Glutamatergic neuron (in vitro differentiated cells): Measurements from ENCODE around the gene ANKRD60. TPM values are rescaled to one million over a fixed set of nuclear protein-coding genes. Genes with fewer than 3 reads are reported as not detected.

Source experiments
- DNase-seq: peaks from one replicate; pipeline ENCODE4 v3.0.0; 2022
- H3K27ac Mint-ChIP-seq: one replicate; pipeline ENCODE4 v1.8.0; 2020; ENCODE audit warnings: mild to moderate bottlenecking, mixed read lengths, inconsistent platforms; ENCODE audit not compliant: unreplicated experiment
- H3K27me3 Mint-ChIP-seq: one replicate; pipeline ENCODE4 v1.8.0; 2020; ENCODE audit warnings: mild to moderate bottlenecking, moderate library complexity, mixed read lengths, inconsistent platforms; ENCODE audit not compliant: unreplicated experiment
- H3K36me3 Mint-ChIP-seq: one replicate; pipeline ENCODE4 v1.8.0; 2020; ENCODE audit warnings: mild to moderate bottlenecking, mixed read lengths, inconsistent platforms; ENCODE audit not compliant: unreplicated experiment
- H3K4me1 Mint-ChIP-seq: one replicate; pipeline ENCODE4 v1.8.0; 2020; ENCODE audit warnings: mild to moderate bottlenecking, low read depth, mixed read lengths, inconsistent platforms; ENCODE audit not compliant: unreplicated experiment
- H3K4me3 Mint-ChIP-seq: one replicate; pipeline ENCODE4 v1.8.0; 2020; ENCODE audit warnings: mild to moderate bottlenecking, mixed read lengths, inconsistent platforms; ENCODE audit not compliant: unreplicated experiment
- H3K9me3 Mint-ChIP-seq: one replicate; pipeline ENCODE4 v1.8.0; 2020; ENCODE audit warnings: mild to moderate bottlenecking, moderate library complexity, mixed read lengths, inconsistent platforms; ENCODE audit not compliant: unreplicated experiment
- total RNA-seq: library from RNA; stranded (reverse); fragmentation: NEBNext Ultra II Directional; extraction: Animal tissue kit (Norgen Biotek cat#: 25700); gene quantifications from one replicate; pipeline ENCODE4 v1.2.1, GENCODE V29; 2021; ENCODE audit not compliant: unreplicated experiment
- TF ChIP-seq, protein P1 (sequence below): fragments of 200-600 bp; sonication (generic); IDR thresholded peaks from one replicate; pipeline ENCODE4 v1.5.0; 2021; ENCODE audit not compliant: partially characterized antibody, unreplicated experiment

ANKRD60 gene
- total RNA-seq, 1 donor from 2014 or later = not detected

DNA sequence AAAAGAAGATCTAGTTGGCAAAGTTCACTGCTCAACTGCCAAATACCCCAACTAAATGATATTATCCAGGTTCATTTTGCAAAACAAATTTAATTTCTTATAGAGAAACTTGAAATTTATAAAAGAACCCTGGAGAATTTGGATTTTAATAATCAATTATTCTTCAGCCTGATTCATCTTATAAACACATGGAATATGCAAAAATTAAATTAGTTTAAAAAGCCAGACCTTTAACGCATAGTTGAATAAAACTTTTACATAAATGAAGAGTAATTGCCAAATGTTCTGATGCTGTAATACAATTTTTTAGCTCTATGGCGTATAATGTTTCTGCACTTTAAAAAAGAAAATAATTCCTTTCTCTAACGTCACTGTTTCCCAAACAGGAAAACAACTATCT, 33.2 kb upstream of the ANKRD60 start:
- Mint-ChIP-seq H3K36me3 (no peaks in the 10 kb centered on the region), H3K4me1 (no peaks in the 10 kb centered on the region), H3K27me3 (no peaks in the 10 kb centered on the region), H3K27ac (no peak overlapping the region), H3K4me3 (no peak overlapping the region), H3K9me3 (no peaks in the 10 kb centered on the region)
- TF ChIP-seq, protein P1, sequence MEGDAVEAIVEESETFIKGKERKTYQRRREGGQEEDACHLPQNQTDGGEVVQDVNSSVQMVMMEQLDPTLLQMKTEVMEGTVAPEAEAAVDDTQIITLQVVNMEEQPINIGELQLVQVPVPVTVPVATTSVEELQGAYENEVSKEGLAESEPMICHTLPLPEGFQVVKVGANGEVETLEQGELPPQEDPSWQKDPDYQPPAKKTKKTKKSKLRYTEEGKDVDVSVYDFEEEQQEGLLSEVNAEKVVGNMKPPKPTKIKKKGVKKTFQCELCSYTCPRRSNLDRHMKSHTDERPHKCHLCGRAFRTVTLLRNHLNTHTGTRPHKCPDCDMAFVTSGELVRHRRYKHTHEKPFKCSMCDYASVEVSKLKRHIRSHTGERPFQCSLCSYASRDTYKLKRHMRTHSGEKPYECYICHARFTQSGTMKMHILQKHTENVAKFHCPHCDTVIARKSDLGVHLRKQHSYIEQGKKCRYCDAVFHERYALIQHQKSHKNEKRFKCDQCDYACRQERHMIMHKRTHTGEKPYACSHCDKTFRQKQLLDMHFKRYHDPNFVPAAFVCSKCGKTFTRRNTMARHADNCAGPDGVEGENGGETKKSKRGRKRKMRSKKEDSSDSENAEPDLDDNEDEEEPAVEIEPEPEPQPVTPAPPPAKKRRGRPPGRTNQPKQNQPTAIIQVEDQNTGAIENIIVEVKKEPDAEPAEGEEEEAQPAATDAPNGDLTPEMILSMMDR = no peak
- no peak for DNase-seq

DNA sequence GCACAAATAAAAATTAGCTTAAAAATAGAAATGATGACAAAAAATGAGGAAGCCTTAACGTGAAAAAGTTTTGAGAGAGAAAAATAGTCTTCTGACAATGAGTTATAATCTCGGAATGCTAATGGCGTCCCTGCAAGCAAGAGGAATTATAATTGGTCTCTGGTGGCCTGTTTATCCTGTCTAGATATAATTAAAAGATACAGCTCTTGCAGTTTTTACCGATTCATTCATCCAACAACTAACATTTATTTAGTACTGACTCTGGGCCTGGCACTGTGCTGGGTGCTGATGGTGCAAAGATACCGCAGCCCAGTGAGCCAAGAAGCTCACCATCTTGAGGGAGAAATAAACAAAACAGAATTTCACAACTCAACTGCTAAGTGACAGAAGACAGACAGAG, 31.6 kb upstream of the ANKRD60 start:
- no peaks in the 10 kb centered on the region for H3K9me3 Mint-ChIP-seq
- H3K4me3 Mint-ChIP-seq = no peak overlapping the region
- DNase-seq = no peak
- H3K36me3 Mint-ChIP-seq = no peaks in the 10 kb centered on the region
- H3K27ac Mint-ChIP-seq = no peak overlapping the region
- H3K4me1 Mint-ChIP-seq = no peaks in the 10 kb centered on the region
- TF ChIP-seq, protein P1 = no peak
- no peaks in the 10 kb centered on the region for H3K27me3 Mint-ChIP-seq

DNA sequence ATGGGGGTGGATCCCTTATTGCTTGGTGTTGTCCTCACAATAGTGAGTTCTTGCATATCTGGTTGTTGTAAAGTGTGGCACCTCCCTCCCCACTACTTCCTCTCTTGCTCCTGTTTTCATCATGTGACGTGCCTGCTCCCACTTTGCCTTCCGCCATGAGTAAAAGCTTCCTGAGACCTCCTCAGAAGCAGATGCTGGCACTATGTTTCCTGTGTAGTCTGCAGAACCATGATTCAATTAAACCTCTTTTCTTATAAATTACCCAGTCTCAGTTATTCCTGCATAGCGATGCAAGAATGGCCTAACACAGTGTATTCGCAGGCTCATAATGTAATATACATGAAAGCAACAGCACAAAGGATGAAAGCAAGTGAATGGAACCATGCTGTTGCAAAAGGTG, 28.4 kb upstream of the ANKRD60 start:
- H3K27ac Mint-ChIP-seq = no peak overlapping the region
- no peaks in the 10 kb centered on the region for H3K36me3 Mint-ChIP-seq
- no peak overlapping the region for H3K4me3 Mint-ChIP-seq
- H3K27me3 Mint-ChIP-seq = no peaks in the 10 kb centered on the region
- TF ChIP-seq, protein P1 = no peak
- no peaks in the 10 kb centered on the region for H3K4me1 Mint-ChIP-seq
- no peaks in the 10 kb centered on the region for H3K9me3 Mint-ChIP-seq
- no peak for DNase-seq

DNA sequence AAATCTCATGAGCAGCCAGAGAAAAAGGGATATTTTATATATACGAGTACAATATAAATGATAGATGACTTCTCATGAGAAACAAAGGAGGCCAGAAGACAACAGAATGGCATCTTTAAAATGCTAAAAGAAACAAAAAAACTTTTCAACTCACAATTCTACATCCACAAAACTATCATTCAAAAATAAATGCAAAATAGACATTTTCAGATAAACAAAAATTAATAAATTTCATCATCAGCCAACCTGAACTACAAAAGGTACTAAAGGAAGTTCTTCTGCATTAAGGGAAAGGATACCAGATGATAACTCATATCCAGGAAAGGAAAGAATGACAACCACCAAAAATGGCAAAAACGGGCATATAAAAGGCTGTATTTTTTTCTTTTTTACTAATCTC, 27.9 kb upstream of the ANKRD60 start:
- H3K4me3 Mint-ChIP-seq = no peak overlapping the region
- no peak overlapping the region for H3K27ac Mint-ChIP-seq
- TF ChIP-seq, protein P1 = no peak

DNA sequence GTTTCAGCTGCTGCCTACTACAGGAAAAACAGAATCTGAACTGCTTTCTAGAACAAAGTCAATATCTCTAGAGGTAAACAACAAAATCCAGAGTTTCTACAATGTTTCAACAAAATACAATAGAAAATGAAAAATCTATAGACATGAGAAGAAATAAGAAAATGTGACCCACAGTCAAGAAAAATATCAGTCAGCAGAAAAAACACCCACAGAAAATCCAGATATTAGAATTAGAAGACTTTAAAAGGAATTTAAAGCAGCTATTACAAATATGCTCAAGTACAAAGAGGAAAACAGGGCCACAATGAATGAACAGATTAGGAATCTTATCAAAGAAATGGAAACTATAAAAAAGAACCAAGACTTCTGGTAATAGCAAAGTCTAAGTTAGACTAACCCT, 26.4 kb upstream of the ANKRD60 start:
- Mint-ChIP-seq H3K36me3 (no peaks in the 10 kb centered on the region), H3K27ac (no peak overlapping the region), H3K4me1 (no peaks in the 10 kb centered on the region), H3K9me3 (no peaks in the 10 kb centered on the region), H3K4me3 (no peak overlapping the region), H3K27me3 (no peaks in the 10 kb centered on the region)
- TF ChIP-seq, protein P1 = no peak
- DNase-seq = no peak

More for the DNA sequence above, 27.9 kb upstream of the ANKRD60 start:
- no peak for DNase-seq
- H3K4me1 Mint-ChIP-seq = no peaks in the 10 kb centered on the region
- H3K9me3 Mint-ChIP-seq = no peaks in the 10 kb centered on the region
- no peaks in the 10 kb centered on the region for H3K36me3 Mint-ChIP-seq
- H3K27me3 Mint-ChIP-seq = no peaks in the 10 kb centered on the region
